UCSD-AML1 (cell line): ENCODE measurements around the gene ONECUT3.

Experiments
- DNase-seq: peaks from one replicate; lab custom pipeline; 2025; ENCODE audit not compliant: unreplicated experiment; lab: John Stamatoyannopoulos, UW

ONECUT3 gene

GRCh38 chr19:1828279-1829238, 75.3 kb downstream of the ONECUT3 start:
- DNase-seq: no peak

DNA sequence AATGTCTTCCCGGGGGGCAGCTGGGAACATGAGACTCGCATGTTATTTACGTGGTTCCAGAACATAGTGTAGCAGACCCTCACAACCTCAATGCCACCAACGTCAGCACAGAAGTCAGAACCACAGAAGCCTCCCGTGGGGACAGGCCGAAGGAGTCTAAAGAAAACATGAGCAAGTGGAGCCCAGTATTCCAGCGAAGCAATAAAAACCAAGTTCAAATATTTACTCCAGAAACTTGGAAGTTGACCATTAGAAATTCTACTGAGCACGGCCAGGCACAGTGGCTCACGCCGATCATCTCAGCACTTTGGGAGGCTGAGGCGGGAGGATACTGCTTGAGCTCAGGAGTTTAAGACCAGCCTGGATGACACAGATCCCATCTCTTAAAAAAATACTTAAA, 76.7 kb downstream of the ONECUT3 start:
- DNase-seq: no peak

- no peak for DNase-seq
Observed at GRCh38 chr19:1830568-1830967, 77.3 kb downstream of the ONECUT3 start.
